Measurements from ENCODE around the gene PAX7. TPM values are rescaled to one million over a fixed set of nuclear protein-coding genes. Genes with fewer than 3 reads are reported as not detected.
"Not testable (repeated sequence)": the region's sequence is repeated elsewhere in the genome, so short reads cannot be mapped to it uniquely, and the experiment has no call there.

The PAX7 gene
- total RNA-seq, 4 donors from 2014 or later, result not detected

DNA sequence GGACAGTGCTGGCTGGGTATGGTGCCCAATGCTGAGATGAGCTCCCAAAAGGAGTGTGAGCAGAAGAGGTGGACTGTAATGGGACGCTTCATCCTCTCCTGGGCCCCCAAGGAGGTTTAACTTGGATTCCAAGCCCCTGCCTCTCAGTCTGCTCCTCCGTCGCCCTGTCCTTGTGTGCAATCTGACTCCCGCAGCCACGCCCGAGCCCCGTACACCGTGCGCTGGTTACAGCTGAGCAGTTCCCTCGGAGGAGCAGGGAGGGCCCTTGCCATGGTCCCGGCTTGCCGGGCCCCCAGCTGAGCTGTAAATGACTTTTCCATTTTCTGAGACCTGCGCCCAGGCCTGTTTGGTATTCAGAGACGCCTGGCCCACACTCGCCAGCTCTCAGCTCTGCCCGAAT, 53.7 kb downstream of the PAX7 start:
- TF ChIP-seq POLR2A (IDR thresholded peaks at IDR 0.05) (no peak), EP300 (IDR thresholded peaks at IDR 0.05) (no peak), CTCF (IDR thresholded peaks at IDR 0.05) (no peak)
- no peaks in the 10 kb centered on the region for H3K4me1 ChIP-seq
- H3K9me3 ChIP-seq, result peaks cover 0 to 3% (median 0%) of the 10 kb centered on the region in 4 donors
- DNase-seq (ENCODE audit: low spot score in 2 of 2), result no peak
- H3K27me3 ChIP-seq, result peaks cover 0 to 27% of the 10 kb centered on the region in 2 donors
- H3K36me3 ChIP-seq, result no peaks in the 10 kb centered on the region
- 23 to 52% methylated on average over 15 to 16 of the region's 16 CpGs for WGBS, 2 donors
- no peak overlapping the region for H3K4me3 ChIP-seq
- H3K27ac ChIP-seq, result no peak overlapping the region

DNA sequence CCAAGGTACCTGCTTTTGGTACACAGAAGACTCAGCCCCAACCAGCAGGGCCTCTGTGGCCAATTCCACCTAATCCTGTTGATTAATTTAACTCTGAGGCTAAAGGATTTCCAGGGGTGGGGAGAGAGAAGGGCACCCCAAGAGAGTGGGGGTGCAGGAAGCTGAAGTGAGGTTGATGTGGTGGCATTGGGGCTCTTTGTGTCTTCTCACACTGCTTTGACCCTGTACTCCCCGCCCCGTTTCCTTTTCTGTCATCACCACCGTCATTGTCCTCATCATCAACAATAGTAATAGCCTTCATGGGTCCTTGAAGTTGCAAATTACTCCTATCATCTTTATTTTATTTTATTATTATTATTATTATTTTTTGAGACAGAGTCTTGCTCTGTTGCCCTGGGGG, 55.9 kb downstream of the PAX7 start:
- Histone ChIP-seq H3K4me1 (no peaks in the 10 kb centered on the region), H3K27me3 (peaks cover 0 to 27% of the 10 kb centered on the region in 2 donors), H3K27ac (no peak overlapping the region), H3K36me3 (no peaks in the 10 kb centered on the region), H3K9me3 (no peaks in the 10 kb centered on the region), H3K4me3 (no peak overlapping the region)
- no peak for DNase-seq (ENCODE audit: low spot score in 2 of 2)
- 67 to 76% methylated on average over 3 of the region's 3 CpGs for WGBS, 2 donors
- no peak for TF ChIP-seq CTCF (IDR thresholded peaks at IDR 0.05)
- no peak for TF ChIP-seq EP300 (IDR thresholded peaks at IDR 0.05)
- TF ChIP-seq POLR2A (IDR thresholded peaks at IDR 0.05), result no peak

GRCh38 chr1:18687273-18687672, 56.6 kb downstream of the PAX7 start:
- no peaks in the 10 kb centered on the region for H3K9me3 ChIP-seq
- H3K27ac ChIP-seq, result no peak overlapping the region
- TF ChIP-seq POLR2A (IDR thresholded peaks at IDR 0.05), result no peak
- no peak for TF ChIP-seq CTCF (IDR thresholded peaks at IDR 0.05)
- TF ChIP-seq EP300 (IDR thresholded peaks at IDR 0.05), result no peak
- H3K4me3 ChIP-seq, result no peak overlapping the region
- peaks cover 0 to 30% of the 10 kb centered on the region in 2 donors for H3K27me3 ChIP-seq
- DNase-seq (ENCODE audit: low spot score in 2 of 2), result no peak
- no peaks in the 10 kb centered on the region for H3K36me3 ChIP-seq
- H3K4me1 ChIP-seq, result no peaks in the 10 kb centered on the region
- 69 to 78% methylated on average over 7 of the region's 7 CpGs for WGBS, 2 donors

- TF ChIP-seq EP300 (IDR thresholded peaks at IDR 0.05) (no peak), CTCF (IDR thresholded peaks at IDR 0.05) (no peak), POLR2A (IDR thresholded peaks at IDR 0.05) (no peak)
- DNase-seq (ENCODE audit: low spot score in 2 of 2), result no peak
- H3K4me3 ChIP-seq, result no peak overlapping the region
- H3K4me1 ChIP-seq, result no peaks in the 10 kb centered on the region
- WGBS, 2 donors, result 88 to 89% methylated on average over 20 of the region's 20 CpGs
- H3K9me3 ChIP-seq, result no peaks in the 10 kb centered on the region
- H3K27ac ChIP-seq, result no peak overlapping the region
- H3K36me3 ChIP-seq, result no peaks in the 10 kb centered on the region
- H3K27me3 ChIP-seq, result peaks cover 0 to 45% of the 10 kb centered on the region in 2 donors
These were observed 61.0 kb downstream of the PAX7 start for GRCh38 chr1:18691648-18692047.

- H3K27me3 ChIP-seq, result peaks cover 0 to 45% of the 10 kb centered on the region in 2 donors
These were observed 62.8 kb downstream of the PAX7 start for GRCh38 chr1:18693256-18694098.

DNA sequence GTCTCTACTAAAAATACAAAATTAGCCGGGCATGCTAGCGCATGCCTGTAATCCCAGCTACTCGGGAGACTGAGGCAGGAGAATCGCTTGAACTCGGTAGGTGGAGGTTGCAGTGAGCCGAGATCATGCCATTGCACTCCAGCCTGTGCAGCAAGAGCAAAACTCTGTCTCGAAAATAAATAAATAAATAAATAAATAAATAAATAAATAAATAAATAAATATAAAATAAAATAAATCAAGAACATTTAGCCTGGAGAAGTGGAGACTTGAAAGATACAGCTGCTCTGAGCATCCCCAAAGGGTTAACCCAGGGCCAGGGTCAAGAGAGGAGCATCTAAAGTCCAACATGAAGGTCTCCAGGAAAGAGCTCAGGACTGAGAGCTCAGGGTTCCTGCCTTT, 63.6 kb downstream of the PAX7 start:
- H3K27me3 ChIP-seq, result peaks cover 0 to 48% of the 10 kb centered on the region in 2 donors
- not testable (repeated sequence) for DNase-seq (ENCODE audit: low spot score in 2 of 2); H3K4me3 ChIP-seq; H3K27ac ChIP-seq; H3K36me3 ChIP-seq; H3K9me3 ChIP-seq; H3K4me1 ChIP-seq
- WGBS, 2 donors, result 92 to 93% methylated on average over 7 of the region's 7 CpGs

More at GRCh38 chr1:18693256-18694098, 62.8 kb downstream of the PAX7 start:
- H3K4me1 ChIP-seq, result no peaks in the 10 kb centered on the region
- H3K36me3 ChIP-seq, result no peaks in the 10 kb centered on the region
- no peak for TF ChIP-seq EP300 (IDR thresholded peaks at IDR 0.05)
- TF ChIP-seq POLR2A (IDR thresholded peaks at IDR 0.05), result no peak
- no peak for TF ChIP-seq CTCF (IDR thresholded peaks at IDR 0.05)
- WGBS, 2 donors, result 28 to 37% methylated on average over 20 to 24 of the region's 25 CpGs
- H3K27ac ChIP-seq, result no peak overlapping the region
- no peak for DNase-seq (ENCODE audit: low spot score in 2 of 2)
- no peaks in the 10 kb centered on the region for H3K9me3 ChIP-seq
- H3K4me3 ChIP-seq, result no peak overlapping the region
